ENCODE data around the gene TULP1. TPM values are rescaled to one million over a fixed set of nuclear protein-coding genes. Genes with fewer than 3 reads are reported as not detected.

Gene TULP1
- total and polyA plus RNA-seq, 2 of the 8 experiments (the other 6 are each of a cell fraction or from before 2014, with no cell fraction given), result 3.2 to 6.8 TPM

GRCh38 chr6:35500782-35501181 is 11.9 kb downstream of the TULP1 start (continued):
- TF ChIP-seq HDAC6 (IDR thresholded peaks at IDR 0.05; ENCODE audit: low read depth, low read length) (no peak), TEAD4 (IDR thresholded peaks at IDR 0.05; ENCODE audit: low read depth, low read length) (no peak), RBBP5 (IDR thresholded peaks at IDR 0.05; ENCODE audit: borderline replicate concordance, low read depth, low read length) (no peak), HDAC2 (IDR thresholded peaks at IDR 0.05; ENCODE audit: borderline replicate concordance in 1 of 2, low read depth in 2 of 2, low read length in 2 of 2) (no peak)
